GM13976 (cell line): ENCODE data around the gene SORBS1.

ENCODE experiments used
- DNase-seq: peaks from one replicate; pipeline ENCODE4 v3.0.0; 2012; ENCODE audit warnings: low spot score
- in situ Hi-C: fragments of 300-500 bp; cut with MboI; formaldehyde crosslinking; loops from one replicate; pipeline ENCODE4 v1.12.0; 2022; ENCODE audit warnings: low sequenced_read_pairs, mixed read lengths, inconsistent platforms; ENCODE audit not compliant: unreplicated experiment
- TF ChIP-seq, protein P1 (sequence below): IDR thresholded peaks from 2 replicates; pipeline ENCODE4 v1.5.1; 2012; ENCODE audit warnings: borderline replicate concordance, mild to moderate bottlenecking; ENCODE audit not compliant: insufficient read depth; ENCODE audit errors: extremely low read depth, missing control alignments, control extremely low read depth

The SORBS1 gene

DNA sequence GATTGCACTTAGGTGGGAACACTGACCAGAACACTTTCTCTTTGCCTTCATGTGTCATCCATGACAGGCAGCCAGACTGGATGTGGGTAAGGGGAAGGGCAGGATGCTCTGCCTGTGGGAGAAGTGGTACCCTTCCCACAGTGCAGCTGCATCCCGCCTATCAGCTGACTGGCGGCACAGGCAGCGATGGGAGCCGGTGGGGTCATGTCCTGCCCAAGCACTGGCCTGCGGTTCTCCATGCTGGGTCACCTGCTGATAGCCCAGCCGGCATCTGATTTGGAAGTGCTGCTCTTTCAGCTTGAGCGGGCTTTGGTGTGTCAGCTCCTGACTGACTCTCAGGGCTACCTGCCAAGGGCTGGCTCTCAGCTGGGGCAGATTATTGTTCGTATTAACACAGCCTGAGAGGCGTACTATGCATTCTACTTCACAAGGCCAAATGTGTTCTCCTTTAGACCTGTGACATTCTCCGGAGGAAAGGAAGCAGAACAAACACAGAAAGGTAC is 165.2 kb downstream of the SORBS1 start:
- TF ChIP-seq, protein P1, sequence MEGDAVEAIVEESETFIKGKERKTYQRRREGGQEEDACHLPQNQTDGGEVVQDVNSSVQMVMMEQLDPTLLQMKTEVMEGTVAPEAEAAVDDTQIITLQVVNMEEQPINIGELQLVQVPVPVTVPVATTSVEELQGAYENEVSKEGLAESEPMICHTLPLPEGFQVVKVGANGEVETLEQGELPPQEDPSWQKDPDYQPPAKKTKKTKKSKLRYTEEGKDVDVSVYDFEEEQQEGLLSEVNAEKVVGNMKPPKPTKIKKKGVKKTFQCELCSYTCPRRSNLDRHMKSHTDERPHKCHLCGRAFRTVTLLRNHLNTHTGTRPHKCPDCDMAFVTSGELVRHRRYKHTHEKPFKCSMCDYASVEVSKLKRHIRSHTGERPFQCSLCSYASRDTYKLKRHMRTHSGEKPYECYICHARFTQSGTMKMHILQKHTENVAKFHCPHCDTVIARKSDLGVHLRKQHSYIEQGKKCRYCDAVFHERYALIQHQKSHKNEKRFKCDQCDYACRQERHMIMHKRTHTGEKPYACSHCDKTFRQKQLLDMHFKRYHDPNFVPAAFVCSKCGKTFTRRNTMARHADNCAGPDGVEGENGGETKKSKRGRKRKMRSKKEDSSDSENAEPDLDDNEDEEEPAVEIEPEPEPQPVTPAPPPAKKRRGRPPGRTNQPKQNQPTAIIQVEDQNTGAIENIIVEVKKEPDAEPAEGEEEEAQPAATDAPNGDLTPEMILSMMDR: no peak
- no peak for DNase-seq
- in situ Hi-C loops: no loop called here

DNA sequence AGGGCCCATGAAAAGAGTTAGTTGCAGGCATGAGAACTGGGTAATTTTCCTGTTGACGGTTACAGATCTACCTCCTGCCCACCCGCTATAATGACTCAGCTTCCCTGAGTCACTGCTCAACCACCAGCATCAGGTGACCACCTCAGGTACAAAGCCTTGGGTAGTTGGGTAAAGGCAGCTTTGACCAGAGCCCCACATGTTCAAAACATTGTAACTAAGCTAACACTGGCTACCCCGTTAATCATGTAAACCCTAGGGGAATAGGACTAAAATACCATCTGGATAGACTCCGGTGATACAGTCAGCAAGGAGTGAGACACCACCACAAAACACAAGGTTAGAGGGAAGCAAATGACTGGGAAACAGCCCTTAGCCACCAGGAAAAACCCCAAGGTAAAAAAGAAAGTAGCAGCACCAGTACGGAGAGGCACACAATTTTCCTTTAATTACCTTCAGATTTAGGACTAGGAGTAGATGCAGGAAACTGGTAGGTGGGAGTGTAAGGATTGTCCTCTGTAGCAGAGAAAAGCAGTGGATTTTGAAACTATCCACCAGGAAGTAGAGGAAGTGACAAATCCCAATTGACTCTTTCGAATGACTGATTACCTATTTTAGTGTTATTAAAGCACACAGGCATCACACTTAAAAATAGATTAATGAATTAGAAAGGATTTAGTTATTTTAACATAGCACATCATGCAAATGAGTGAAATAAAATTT is 166.8 kb downstream of the SORBS1 start:
- no peak for DNase-seq
- TF ChIP-seq, protein P1: no peak
- in situ Hi-C loops: no loop called here

DNA sequence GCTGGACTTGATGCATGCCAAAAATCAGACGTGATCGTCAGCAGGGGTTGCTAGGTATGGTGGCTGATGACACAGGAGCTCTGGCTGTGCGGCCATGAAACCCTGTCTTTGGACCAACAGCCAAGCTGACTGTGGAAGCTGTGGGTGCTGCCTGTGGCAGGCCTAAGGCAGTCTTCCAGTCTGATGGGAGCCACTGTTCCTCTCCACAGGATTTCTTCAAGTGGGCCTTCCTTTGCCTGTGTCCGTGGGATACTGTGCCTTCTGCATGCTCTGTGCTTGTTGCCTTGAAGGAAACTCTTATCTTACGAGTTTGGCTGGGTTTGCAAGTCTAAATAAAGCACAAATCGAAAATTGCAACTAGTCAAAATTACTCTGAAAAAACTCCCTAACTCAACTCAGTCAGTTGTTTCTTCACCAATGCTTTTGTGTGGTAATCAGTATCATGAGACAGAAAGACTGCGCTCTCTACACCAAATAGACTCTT is 168.4 kb downstream of the SORBS1 start:
- no peak for DNase-seq
- TF ChIP-seq, protein P1: no peak
- in situ Hi-C loops: no loop called here

DNA sequence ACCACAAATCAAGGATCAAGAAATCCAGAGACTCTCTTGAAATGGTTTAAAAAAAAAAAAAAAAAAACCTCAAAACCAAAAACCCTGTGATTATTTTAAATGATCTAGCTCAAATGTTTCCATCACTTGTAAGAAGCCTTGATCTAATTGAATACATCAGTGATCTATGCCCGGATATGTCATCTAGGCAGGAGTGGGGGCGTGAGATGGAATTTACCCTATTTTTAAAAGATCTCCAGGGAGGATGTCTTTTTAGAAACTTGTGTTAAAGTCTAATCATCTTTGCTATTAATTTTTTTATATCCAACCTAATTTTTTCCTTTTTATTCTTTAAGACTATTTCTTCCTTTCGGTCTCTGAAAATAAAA is 169.0 kb downstream of the SORBS1 start:
- in situ Hi-C loops: no loop called here
- TF ChIP-seq, protein P1: no peak
- no peak for DNase-seq

DNA sequence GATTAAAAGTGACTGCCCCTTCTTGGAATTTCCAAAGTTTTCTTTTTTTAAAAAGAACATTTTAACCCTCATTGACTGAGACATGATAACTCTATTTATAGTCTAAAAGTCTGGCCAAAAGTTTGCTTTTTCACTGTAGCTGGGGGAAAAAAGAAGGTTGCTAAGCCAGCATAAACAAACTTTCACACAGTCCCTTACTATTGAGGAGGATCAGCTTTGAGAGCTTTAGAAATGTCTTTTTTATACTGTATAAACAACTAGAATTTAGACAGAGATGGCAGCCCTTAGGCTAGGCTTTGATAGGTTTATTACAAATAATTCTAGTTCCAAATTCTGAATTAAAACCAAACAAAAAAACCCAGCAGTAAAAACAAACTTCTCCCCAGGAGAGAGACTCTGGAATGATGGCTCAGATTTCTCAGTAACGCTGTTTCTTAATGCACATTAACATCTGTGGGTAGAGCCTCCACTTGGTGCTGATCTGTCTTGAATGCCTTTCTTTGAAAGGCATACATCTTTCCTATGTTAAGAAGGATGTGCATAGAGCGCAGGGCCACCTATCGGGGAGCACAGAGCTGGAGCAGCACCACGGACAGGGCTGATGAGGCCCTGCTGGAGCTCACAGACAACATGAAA is 169.5 kb downstream of the SORBS1 start:
- DNase-seq: no peak
- TF ChIP-seq, protein P1: no peak
- in situ Hi-C loops: no loop called here

DNA sequence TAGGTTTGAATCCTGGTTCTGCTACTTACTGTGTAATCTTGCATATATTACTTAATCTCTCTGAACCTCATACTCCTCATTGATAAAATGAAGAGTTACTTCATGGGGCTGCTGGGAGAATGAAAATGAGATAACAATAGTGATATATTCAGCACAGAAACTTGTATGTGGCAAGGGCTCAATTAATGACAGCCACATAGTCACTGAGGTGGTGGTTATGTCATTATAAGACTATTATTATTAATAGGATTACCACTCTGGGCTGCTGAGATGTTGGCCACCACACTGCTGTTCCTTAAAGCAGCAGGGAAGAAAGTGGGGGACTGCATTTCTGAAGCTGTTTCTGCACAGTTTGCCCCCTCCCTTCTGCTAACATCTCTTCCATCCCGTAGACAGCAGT is 170.0 kb downstream of the SORBS1 start:
- no peak for DNase-seq
- in situ Hi-C loops: no loop called here
- TF ChIP-seq, protein P1: no peak
